ENCODE data around the gene PALLD. TPM values are rescaled to one million over a fixed set of nuclear protein-coding genes. Genes with fewer than 3 reads are reported as not detected.

PALLD gene
- polyA plus RNA-seq, 3 donors = 6.1 to 11.8 (median 9.9) TPM

DNA sequence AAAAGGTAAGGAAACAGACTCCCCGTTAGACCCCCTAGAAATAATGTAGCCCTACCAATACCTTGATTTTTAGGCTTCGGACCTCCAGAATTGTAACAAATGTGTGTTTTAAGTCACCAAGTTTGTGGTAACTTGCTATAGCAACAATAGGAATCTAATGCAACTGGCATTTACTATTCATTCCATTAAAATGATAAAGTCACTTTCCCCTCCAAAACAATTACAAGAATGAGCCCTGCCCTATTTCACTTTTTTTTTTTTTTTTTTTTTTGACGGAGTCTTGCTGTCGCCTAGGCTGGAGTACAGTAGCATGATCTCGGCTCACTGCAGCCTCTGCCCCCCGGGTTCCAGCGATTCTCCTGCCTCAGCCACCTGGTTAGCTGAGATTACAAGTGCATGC is 13.0 kb upstream of the PALLD start:
- peaks cover 56% of the 10 kb centered on the region for H3K4me1 Mint-ChIP-seq
- Histone ChIP-seq H3K4me1 (ENCODE audit: control insufficient read depth in 1 of 2, insufficient read depth in 2 of 2, low read length in 2 of 2) (peaks cover 45 to 58% of the 10 kb centered on the region in 2 donors), H3K79me2 (ENCODE audit: insufficient read depth, low read length) (peaks cover 9% of the 10 kb centered on the region), H3K4me2 (replicated peaks; ENCODE audit: extremely low read depth, low read length, poor library complexity, severe bottlenecking) (no peak overlapping the region), H3K27me3 (ENCODE audit: control insufficient read depth in 2 of 2, insufficient read depth in 2 of 2, low read length in 2 of 2) (no peaks in the 10 kb centered on the region), H3K9me3 (replicated peaks in 1 of 2; ENCODE audit: control insufficient read depth in 1 of 2, insufficient read depth in 1 of 2, low read length in 2 of 2) (no peaks in the 10 kb centered on the region), H2AFZ (ENCODE audit: insufficient read depth, low read depth, low read length, poor library complexity, severe bottlenecking) (no peak overlapping the region), H3K9ac (ENCODE audit: insufficient read depth, low read length, poor library complexity, severe bottlenecking) (no peak overlapping the region), H4K20me1 (ENCODE audit: insufficient read depth, low read length) (no peaks in the 10 kb centered on the region), H3K36me3 (replicated peaks in 1 of 2; ENCODE audit: control insufficient read depth in 1 of 2, insufficient read depth in 2 of 2, low read length in 2 of 2) (no peaks in the 10 kb centered on the region), H3K4me3 (replicated peaks in 1 of 3; ENCODE audit: low read depth in 2 of 3, low read length in 3 of 3) (no peak overlapping the region), H3K27ac (ENCODE audit: low read depth in 1 of 2, low read length in 2 of 2) (no peak overlapping the region)
- TF ChIP-seq, protein P1, sequence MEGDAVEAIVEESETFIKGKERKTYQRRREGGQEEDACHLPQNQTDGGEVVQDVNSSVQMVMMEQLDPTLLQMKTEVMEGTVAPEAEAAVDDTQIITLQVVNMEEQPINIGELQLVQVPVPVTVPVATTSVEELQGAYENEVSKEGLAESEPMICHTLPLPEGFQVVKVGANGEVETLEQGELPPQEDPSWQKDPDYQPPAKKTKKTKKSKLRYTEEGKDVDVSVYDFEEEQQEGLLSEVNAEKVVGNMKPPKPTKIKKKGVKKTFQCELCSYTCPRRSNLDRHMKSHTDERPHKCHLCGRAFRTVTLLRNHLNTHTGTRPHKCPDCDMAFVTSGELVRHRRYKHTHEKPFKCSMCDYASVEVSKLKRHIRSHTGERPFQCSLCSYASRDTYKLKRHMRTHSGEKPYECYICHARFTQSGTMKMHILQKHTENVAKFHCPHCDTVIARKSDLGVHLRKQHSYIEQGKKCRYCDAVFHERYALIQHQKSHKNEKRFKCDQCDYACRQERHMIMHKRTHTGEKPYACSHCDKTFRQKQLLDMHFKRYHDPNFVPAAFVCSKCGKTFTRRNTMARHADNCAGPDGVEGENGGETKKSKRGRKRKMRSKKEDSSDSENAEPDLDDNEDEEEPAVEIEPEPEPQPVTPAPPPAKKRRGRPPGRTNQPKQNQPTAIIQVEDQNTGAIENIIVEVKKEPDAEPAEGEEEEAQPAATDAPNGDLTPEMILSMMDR (IDR thresholded peaks at IDR 0.05) = no peak
- peak overlapping the region in 1 of 7 donors; percentile 54 for H3K27ac Mint-ChIP-seq
- H3K36me3 Mint-ChIP-seq = peaks cover 3 to 17% of the 10 kb centered on the region in 2 donors
- H3K27me3 Mint-ChIP-seq (ENCODE audit: low read depth in 3 of 3) = no peaks in the 10 kb centered on the region
- intact Hi-C loops (cut with micrococcal nuclease) = loop anchor here in 1 of 2 donors (10.0 kb wide), 1 partner anchor 531 kb away; the partner anchor contains the start of gene CBR4
- no peak for DNase-seq
- H3K9me3 Mint-ChIP-seq = no peaks in the 10 kb centered on the region
- no peak overlapping the region for H3K4me3 Mint-ChIP-seq
- 100% methylated on average over 4 of the region's 7 CpGs for WGBS (ENCODE audit: insufficient coverage)

DNA sequence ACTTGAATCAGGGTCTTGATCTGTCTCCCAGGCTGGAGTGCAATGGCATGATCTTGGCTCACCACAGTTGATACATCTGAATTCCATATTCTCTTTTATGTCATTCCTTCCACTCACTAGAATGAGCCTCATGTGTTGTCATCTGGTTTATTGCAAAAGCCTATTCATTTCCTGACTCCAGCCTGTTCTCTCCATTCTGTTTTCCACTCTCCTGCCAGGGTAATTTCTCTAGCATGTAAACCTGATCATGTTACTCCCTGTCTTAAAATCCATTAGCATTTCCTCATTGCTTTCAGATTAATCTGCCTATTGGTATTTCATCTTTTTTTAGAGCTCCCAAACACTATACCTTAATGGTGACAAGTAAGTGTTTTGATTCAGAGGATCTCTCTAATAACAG is 12.2 kb upstream of the PALLD start:
- H3K9me3 ChIP-seq (replicated peaks in 1 of 2; ENCODE audit: control insufficient read depth in 1 of 2, insufficient read depth in 1 of 2, low read length in 2 of 2) = no peaks in the 10 kb centered on the region
- intact Hi-C loops (cut with micrococcal nuclease) = loop anchor here in 1 of 2 donors (10.0 kb wide), 1 partner anchor 530 kb away; the partner anchor contains the start of gene CBR4
- DNase-seq = peak in 1 of 3 donors; percentile 32
- peaks cover 1% of the 10 kb centered on the region for H3K79me2 ChIP-seq (ENCODE audit: insufficient read depth, low read length)
- no peaks in the 10 kb centered on the region for H3K36me3 ChIP-seq (replicated peaks in 1 of 2; ENCODE audit: control insufficient read depth in 1 of 2, insufficient read depth in 2 of 2, low read length in 2 of 2)
- no peak overlapping the region for H3K9ac ChIP-seq (ENCODE audit: insufficient read depth, low read length, poor library complexity, severe bottlenecking)
- no peak overlapping the region for H3K27ac ChIP-seq (ENCODE audit: low read depth in 1 of 2, low read length in 2 of 2)
- Mint-ChIP-seq H3K4me3 (no peak overlapping the region), H3K27me3 (ENCODE audit: low read depth in 3 of 3) (no peaks in the 10 kb centered on the region), H3K4me1 (peaks cover 54% of the 10 kb centered on the region), H3K9me3 (no peaks in the 10 kb centered on the region), H3K27ac (peak overlapping the region in 5 of 7 donors; percentile 14 to 85 (median 47)), H3K36me3 (peaks cover 0 to 12% of the 10 kb centered on the region in 2 donors)
- H2AFZ ChIP-seq (ENCODE audit: insufficient read depth, low read depth, low read length, poor library complexity, severe bottlenecking) = no peak overlapping the region
- H3K4me2 ChIP-seq (replicated peaks; ENCODE audit: extremely low read depth, low read length, poor library complexity, severe bottlenecking) = no peak overlapping the region
- H3K4me1 ChIP-seq (ENCODE audit: control insufficient read depth in 1 of 2, insufficient read depth in 2 of 2, low read length in 2 of 2) = peaks cover 40 to 54% of the 10 kb centered on the region in 2 donors
- no peaks in the 10 kb centered on the region for H4K20me1 ChIP-seq (ENCODE audit: insufficient read depth, low read length)
- no peak overlapping the region for H3K4me3 ChIP-seq (replicated peaks in 1 of 3; ENCODE audit: low read depth in 2 of 3, low read length in 3 of 3)
- H3K27me3 ChIP-seq (ENCODE audit: control insufficient read depth in 2 of 2, insufficient read depth in 2 of 2, low read length in 2 of 2) = no peaks in the 10 kb centered on the region
- TF ChIP-seq, protein P1 (IDR thresholded peaks at IDR 0.05) = no peak

Data from CD14-positive monocyte (primary cell).